ENCODE measurements around the gene ABO.
"Not testable (repeated sequence)": the region's sequence is repeated elsewhere in the genome, so short reads cannot be mapped to it uniquely, and the experiment has no call there.

ABO gene

GRCh38 chr9:133221994-133222393, 53.0 kb downstream of the ABO start:
- not testable (repeated sequence) for DNase-seq

DNA sequence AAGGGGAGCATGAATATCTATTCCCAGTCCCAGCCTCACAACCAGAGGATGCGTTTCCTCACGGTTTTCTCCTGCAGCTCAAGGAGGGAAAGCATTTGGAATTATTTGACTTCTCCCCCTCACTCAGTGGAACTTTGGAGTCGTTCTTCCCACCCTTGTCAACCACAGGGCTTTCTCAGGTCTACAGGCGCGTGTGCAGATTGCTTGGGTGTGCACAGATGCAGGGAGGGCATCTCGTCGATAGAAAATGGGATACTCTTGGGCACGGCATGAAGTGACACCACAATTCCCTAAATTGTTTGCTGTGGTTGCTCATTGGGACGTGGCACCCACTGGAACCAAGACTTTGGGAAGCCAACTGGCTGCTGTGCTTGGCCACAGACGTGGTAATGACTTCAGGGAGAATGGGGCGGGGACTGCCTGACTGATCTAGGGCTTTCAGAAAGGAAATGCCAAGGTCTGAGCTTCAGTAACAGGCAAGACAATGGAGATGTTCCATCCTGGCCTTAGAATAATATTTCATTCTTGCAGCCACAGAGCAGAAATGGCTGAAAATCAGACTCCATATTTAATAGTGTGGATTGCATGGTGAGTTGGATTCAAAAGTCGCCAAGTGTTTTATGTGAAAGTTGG, 53.7 kb downstream of the ABO start:
- no peak for DNase-seq

DNA sequence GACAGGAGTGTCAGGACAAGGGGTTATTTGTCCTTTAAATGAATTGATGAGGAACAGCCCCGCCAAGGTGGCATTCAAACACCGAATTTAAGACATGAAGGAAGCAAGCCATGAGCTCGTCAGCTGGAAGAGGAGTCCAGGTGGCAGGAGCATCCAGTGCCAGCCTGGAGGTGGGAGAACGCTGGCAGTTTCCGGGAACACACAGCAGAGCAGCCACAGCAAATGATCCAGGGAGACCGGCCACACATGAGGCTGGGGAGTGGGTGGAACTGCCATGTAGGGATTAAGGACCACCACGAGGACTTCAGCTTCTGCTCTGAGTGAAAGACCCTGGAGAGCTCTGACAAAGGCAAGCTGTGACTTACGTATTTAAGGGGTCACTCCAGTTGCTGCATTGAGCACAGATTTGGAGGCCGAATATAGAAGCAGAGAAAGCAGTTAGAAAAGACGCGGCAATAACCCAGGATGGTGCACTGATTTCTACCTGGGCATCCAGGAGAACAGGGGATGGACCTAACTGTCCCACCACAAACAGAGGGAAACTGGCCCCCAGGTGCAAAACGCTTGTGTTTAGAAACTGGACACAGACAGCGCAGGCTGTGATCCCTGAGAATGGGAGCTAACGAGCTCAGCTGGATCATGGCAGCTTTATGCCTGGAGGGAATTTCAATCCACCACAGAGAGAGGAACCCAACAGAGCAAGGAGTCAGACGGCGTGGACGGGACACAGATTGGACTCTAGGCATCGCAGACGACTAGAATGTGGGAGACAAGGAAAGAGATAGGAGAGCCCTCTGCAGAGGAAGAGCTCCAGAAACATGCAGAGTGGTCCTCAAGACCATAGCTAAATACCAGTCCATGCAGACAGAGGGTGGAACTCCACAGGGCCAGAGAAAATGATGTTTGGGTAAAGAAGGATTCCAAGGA, 56.7 kb downstream of the ABO start:
- not testable (repeated sequence) for DNase-seq

- not testable (repeated sequence) for DNase-seq
Measured at GRCh38 chr9:133217333-133217988, 57.5 kb downstream of the ABO start.

DNA sequence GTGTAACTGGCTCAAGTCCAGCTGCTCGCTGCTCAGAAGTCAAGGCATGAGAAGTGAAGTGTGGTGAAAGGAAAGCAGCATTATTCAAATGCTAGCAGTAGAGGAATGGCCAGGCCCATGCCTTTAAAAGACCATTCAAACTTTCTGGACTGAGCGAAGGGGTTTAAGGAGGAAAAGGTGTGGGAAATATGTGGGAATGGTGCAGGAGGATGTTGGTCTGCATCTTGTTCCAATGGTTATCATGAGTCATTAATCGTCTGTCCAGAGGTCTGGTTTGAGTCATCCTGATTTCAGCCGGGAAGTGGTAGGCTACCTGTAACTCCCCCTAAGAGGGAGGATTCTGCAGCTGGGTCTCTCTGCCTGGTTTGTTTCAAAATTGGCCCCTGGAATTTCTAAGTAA, 60.7 kb downstream of the ABO start:
- DNase-seq, result not testable (repeated sequence)

- DNase-seq, result no peak
Measured at GRCh38 chr9:133210609-133211008, 64.4 kb downstream of the ABO start.

- DNase-seq, result no peak
Measured at GRCh38 chr9:133210202-133210532, 64.8 kb downstream of the ABO start.

- not testable (repeated sequence) for DNase-seq
Measured at GRCh38 chr9:133209327-133210201, 65.4 kb downstream of the ABO start.

DNA sequence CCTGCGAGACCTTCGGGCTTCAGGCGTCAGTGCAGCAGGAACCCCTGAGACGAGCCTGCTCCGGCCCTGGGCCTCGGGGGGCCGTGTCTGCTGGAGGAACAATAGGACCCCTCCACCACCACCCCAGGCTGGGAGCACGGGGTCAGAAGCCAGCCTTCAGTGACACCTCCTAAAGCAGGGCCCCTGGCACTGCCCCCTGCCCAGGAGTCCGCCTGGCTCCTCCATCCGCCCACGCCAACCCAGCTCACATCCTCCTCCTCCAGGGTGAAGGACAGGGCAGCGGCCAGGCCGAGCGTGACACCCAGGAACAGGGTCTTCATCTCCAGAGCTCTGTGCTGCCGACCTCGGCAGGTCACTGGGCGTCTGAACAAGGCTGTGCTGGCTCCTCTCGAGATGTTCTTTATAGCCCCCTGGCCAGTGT, 66.1 kb downstream of the ABO start, which contains the start of gene OBP2B:
TSS of gene OBP2B (minus strand) at position 371 of the 421 bp plus-strand sequence. CDS start at position 320, 51 bp downstream.
- not testable (repeated sequence) for DNase-seq

GRCh38 chr9:133208171-133208879, 66.7 kb downstream of the ABO start:
- DNase-seq, result not testable (repeated sequence)

GRCh38 chr9:133207540-133208170, 67.3 kb downstream of the ABO start:
- no peak for DNase-seq

DNA sequence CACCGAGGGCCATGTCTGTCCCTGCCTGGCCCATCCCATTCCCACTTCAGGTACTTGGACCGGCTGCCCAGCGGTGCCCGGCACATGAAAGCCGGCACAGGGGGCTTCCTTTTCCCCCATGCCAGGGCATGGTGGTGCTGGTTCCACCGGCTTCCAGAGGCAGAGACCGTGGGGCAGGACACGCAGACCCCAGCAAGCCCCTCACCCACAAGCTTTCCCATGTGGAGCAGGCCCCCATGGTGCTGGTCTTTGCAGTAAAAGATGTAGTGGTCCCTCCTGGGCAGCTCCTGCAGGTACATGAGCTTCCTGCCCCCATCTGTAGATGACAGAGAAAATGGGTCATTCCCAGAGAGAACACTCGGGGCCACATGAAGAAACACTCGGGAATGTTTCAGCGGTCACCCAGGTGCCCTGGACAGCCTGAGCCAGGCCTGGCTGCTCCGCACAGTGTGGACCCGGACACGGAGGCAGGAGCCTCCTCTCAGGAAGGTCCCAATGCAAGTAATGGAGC, 67.9 kb downstream of the ABO start:
- DNase-seq, result no peak

- no peak for DNase-seq
Measured at GRCh38 chr9:133205996-133206931, 68.7 kb downstream of the ABO start.

DNA sequence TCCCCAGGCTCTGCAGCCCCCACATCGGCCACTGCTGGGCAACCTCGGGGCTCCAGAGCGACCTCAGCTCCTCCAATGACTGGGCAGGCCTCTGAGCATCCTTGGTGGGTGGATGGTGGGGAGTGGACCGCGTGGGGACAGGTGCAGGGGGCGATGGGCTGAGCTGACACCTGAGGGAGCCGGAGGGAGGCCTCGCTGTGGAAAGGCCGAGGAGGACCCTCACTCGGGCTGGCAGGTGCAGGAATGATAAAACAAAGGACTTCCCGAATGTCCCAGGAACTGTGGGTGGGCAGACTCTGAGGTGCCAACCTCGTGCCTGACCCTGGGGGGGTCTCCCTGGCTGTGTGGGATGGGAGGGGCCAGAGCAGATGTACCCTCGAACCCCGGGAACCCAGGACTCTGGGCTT, 69.5 kb downstream of the ABO start:
- DNase-seq, result not testable (repeated sequence)
